LNCAP (cell line): ENCODE measurements around the gene FAM131A.

ENCODE experiments used
- CTCF ChIP-seq: fragments of 450-650 bp; IDR thresholded peaks from 2 replicates; pipeline ENCODE4 v1.5.1; 2017; ENCODE audit warnings: mild to moderate bottlenecking

Gene FAM131A

GRCh38 chr3:184336547-184337398 lies 627 bp upstream of the FAM131A start:
- no peak for TF ChIP-seq CTCF

- no peak for TF ChIP-seq CTCF
These were observed 581 bp downstream of the FAM131A start for GRCh38 chr3:184337981-184338380.

- no peak for TF ChIP-seq CTCF
These were observed 1.1 kb downstream of the FAM131A start for GRCh38 chr3:184338511-184338945.

- TF ChIP-seq CTCF: no peak
These were observed 1.6 kb downstream of the FAM131A start for GRCh38 chr3:184339001-184339400.

GRCh38 chr3:184341925-184342324 lies 4.5 kb downstream of the FAM131A start:
- TF ChIP-seq CTCF: no peak

- TF ChIP-seq CTCF: no peak
These were observed 5.9 kb downstream of the FAM131A start for GRCh38 chr3:184343200-184343876.

- no peak for TF ChIP-seq CTCF
These were observed 7.3 kb downstream of the FAM131A start for GRCh38 chr3:184344579-184345316.
